ENCODE results near the gene PRKAG2. TPM values are rescaled to one million over a fixed set of nuclear protein-coding genes. Genes with fewer than 3 reads are reported as not detected.

PRKAG2 gene
- total RNA-seq, 1 experiment from 2014 or later: 23.9 TPM

DNA sequence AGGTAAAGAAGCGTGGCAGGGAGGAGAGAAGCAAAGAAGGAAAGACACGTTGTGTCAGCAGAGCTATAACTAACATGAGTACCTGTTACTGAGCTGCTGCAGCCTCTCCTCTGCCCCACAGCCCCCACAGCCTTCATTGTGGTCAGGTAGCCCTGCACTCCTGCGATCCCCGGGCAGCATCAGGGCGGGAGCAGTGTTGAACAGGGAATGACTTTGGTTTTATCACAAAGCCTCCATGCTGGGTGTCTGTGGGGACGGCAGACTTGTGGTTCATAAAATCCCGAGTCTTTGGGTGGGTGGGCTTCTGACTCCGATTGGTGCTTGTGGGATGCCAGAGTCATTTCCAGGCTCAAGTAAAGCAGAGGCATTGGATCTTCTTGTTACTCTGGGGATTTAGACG is 14.8 kb upstream of the PRKAG2 start:
- Histone ChIP-seq H4K20me1 (ENCODE audit: low read length) (no peaks in the 10 kb centered on the region), H3K27me3 (ENCODE audit: low read length) (peaks cover 30% of the 10 kb centered on the region; the same call in 1 of the 2 replicates), H3K4me3 (ENCODE audit: low read length) (no peak overlapping the region), H3K9me2 (replicated peaks; ENCODE audit: low read length) (no peaks in the 10 kb centered on the region), H3F3A (ENCODE audit: low read length, unreplicated experiment) (no peaks in the 10 kb centered on the region), H3K9me3 (ENCODE audit: low read length) (no peaks in the 10 kb centered on the region), H3K4me2 (ENCODE audit: low read length) (no peak overlapping the region), H3K27ac (ENCODE audit: low read length) (no peak overlapping the region), H3K4me1 (ENCODE audit: insufficient read depth, low read length) (no peaks in the 10 kb centered on the region), H3K79me2 (ENCODE audit: low read length) (no peaks in the 10 kb centered on the region), H2AFZ (ENCODE audit: low read length) (no peak overlapping the region), H3K9ac (ENCODE audit: low read length) (no peak overlapping the region), H3K36me3 (ENCODE audit: low read depth, low read length) (no peaks in the 10 kb centered on the region)
- intact Hi-C loops (cut with micrococcal nuclease): no loop called here
- POLR2A ChIA-PET (ENCODE audit: unreplicated experiment): no interaction called here
- no TSS peak for BruUV-seq (replicated peaks)
- CTCF ChIA-PET: no interaction called here
- no peak for ATAC-seq
- DNase-seq: no peak
- TF ChIP-seq EZH2phosphoT487 (IDR thresholded peaks at IDR 0.05; ENCODE audit: borderline replicate concordance, low read length): no peak
- no peak for TF ChIP-seq EZH2 (IDR thresholded peaks at IDR 0.05; ENCODE audit: low read length, unreplicated experiment)
- TF ChIP-seq, protein P1, sequence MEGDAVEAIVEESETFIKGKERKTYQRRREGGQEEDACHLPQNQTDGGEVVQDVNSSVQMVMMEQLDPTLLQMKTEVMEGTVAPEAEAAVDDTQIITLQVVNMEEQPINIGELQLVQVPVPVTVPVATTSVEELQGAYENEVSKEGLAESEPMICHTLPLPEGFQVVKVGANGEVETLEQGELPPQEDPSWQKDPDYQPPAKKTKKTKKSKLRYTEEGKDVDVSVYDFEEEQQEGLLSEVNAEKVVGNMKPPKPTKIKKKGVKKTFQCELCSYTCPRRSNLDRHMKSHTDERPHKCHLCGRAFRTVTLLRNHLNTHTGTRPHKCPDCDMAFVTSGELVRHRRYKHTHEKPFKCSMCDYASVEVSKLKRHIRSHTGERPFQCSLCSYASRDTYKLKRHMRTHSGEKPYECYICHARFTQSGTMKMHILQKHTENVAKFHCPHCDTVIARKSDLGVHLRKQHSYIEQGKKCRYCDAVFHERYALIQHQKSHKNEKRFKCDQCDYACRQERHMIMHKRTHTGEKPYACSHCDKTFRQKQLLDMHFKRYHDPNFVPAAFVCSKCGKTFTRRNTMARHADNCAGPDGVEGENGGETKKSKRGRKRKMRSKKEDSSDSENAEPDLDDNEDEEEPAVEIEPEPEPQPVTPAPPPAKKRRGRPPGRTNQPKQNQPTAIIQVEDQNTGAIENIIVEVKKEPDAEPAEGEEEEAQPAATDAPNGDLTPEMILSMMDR (conservative IDR thresholded peaks at IDR 0.05; ENCODE audit: low read depth, low read length): no peak

DNA sequence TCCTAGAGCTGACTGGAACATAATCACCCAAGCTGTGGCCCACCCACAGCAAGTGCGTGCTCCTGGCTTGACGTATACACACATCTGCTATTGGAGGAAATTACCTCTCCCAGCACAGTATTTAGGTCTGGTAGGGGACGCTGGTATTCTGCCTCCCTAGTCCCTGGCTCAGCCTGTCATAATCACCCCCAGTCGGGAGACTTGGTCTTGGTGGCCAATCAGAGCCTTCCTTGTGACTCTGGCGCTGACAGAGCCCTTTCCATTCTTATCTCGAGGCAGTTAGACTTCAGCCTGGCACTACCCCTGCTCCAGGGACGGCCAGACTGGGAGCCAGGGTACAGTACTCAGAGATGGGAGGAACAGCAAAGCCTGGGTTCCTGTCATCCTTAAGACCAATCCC is 14.3 kb upstream of the PRKAG2 start:
- intact Hi-C loops (cut with micrococcal nuclease): no loop called here
- H3K79me2 ChIP-seq (ENCODE audit: low read length): no peaks in the 10 kb centered on the region
- no peaks in the 10 kb centered on the region for H3K9me2 ChIP-seq (replicated peaks; ENCODE audit: low read length)
- no peak overlapping the region for H3K4me2 ChIP-seq (ENCODE audit: low read length)
- no peaks in the 10 kb centered on the region for H3K9me3 ChIP-seq (ENCODE audit: low read length)
- ChIA-PET CTCF (no interaction called here), POLR2A (ENCODE audit: unreplicated experiment) (no interaction called here)
- no peaks in the 10 kb centered on the region for H4K20me1 ChIP-seq (ENCODE audit: low read length)
- no peak overlapping the region for H3K9ac ChIP-seq (ENCODE audit: low read length)
- TF ChIP-seq EZH2 (IDR thresholded peaks at IDR 0.05; ENCODE audit: low read length, unreplicated experiment) (no peak), EZH2phosphoT487 (IDR thresholded peaks at IDR 0.05; ENCODE audit: borderline replicate concordance, low read length) (no peak)
- TF ChIP-seq, protein P1 (conservative IDR thresholded peaks at IDR 0.05; ENCODE audit: low read depth, low read length): no peak
- ATAC-seq: no peak
- H3K36me3 ChIP-seq (ENCODE audit: low read depth, low read length): no peaks in the 10 kb centered on the region
- H3F3A ChIP-seq (ENCODE audit: low read length, unreplicated experiment): no peaks in the 10 kb centered on the region
- no peak overlapping the region for H3K27ac ChIP-seq (ENCODE audit: low read length)
- DNase-seq: no peak
- no peak overlapping the region for H2AFZ ChIP-seq (ENCODE audit: low read length)
- BruUV-seq (replicated peaks): no TSS peak
- H3K27me3 ChIP-seq (ENCODE audit: low read length): peaks cover 31% of the 10 kb centered on the region; the same call in 1 of the 2 replicates
- H3K4me1 ChIP-seq (ENCODE audit: insufficient read depth, low read length): no peaks in the 10 kb centered on the region
- no peak overlapping the region for H3K4me3 ChIP-seq (ENCODE audit: low read length)

DNA sequence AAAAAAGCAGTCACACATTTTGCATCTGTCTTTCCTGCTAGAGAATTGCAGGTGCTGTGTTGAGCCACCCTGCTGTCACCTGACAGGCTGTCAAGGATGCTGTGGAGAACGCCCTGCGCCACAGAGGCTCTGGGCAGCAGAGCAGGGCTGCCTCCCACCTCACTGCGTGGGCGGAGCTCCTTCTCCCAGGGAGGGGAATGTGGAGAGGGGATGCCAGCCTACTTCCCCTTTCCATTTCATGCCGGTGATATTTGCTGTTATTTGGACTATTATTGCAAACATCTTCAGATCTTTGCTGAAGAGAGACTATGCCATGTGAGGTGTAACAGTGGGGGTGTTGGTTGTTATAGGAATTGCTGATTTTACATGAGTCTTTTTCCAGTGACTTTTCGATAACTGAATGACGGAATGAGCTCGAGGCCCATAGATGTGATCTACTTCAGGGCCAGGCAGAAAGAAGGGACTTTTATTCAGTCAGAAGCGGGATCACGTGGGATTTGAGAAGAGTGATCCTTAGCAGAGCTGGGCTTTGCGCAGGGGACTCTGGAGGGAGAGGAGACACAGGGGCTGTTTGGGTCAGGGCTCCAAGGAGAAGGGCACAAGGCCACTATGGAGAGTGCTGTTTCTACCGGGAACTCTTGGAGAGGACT is 13.6 kb upstream of the PRKAG2 start:
- POLR2A ChIA-PET (ENCODE audit: unreplicated experiment): no interaction called here

More for the DNA sequence above, 13.6 kb upstream of the PRKAG2 start:
- Histone ChIP-seq H3K9me2 (replicated peaks; ENCODE audit: low read length) (no peaks in the 10 kb centered on the region), H3K4me1 (ENCODE audit: insufficient read depth, low read length) (no peaks in the 10 kb centered on the region), H3K27ac (ENCODE audit: low read length) (no peak overlapping the region), H4K20me1 (ENCODE audit: low read length) (no peaks in the 10 kb centered on the region), H3K4me2 (ENCODE audit: low read length) (no peak overlapping the region), H3K36me3 (ENCODE audit: low read depth, low read length) (no peaks in the 10 kb centered on the region), H3K27me3 (ENCODE audit: low read length) (peaks cover 38% of the 10 kb centered on the region), H3K9ac (ENCODE audit: low read length) (no peak overlapping the region), H3F3A (ENCODE audit: low read length, unreplicated experiment) (no peaks in the 10 kb centered on the region), H3K4me3 (ENCODE audit: low read length) (no peak overlapping the region), H3K9me3 (ENCODE audit: low read length) (no peaks in the 10 kb centered on the region), H2AFZ (ENCODE audit: low read length) (no peak overlapping the region), H3K79me2 (ENCODE audit: low read length) (no peaks in the 10 kb centered on the region)
- BruUV-seq (replicated peaks): no TSS peak
- DNase-seq (no peak), ATAC-seq (no peak)
- CTCF ChIA-PET: no interaction called here
- intact Hi-C loops (cut with micrococcal nuclease): no loop called here
- TF ChIP-seq EZH2phosphoT487 (IDR thresholded peaks at IDR 0.05; ENCODE audit: borderline replicate concordance, low read length): no peak
- no peak for TF ChIP-seq EZH2 (IDR thresholded peaks at IDR 0.05; ENCODE audit: low read length, unreplicated experiment)
- TF ChIP-seq, protein P1 (conservative IDR thresholded peaks at IDR 0.05; ENCODE audit: low read depth, low read length): no peak

Data from PC-3 (cell line).